Measurements from ENCODE around the gene PKP2.

DNA sequence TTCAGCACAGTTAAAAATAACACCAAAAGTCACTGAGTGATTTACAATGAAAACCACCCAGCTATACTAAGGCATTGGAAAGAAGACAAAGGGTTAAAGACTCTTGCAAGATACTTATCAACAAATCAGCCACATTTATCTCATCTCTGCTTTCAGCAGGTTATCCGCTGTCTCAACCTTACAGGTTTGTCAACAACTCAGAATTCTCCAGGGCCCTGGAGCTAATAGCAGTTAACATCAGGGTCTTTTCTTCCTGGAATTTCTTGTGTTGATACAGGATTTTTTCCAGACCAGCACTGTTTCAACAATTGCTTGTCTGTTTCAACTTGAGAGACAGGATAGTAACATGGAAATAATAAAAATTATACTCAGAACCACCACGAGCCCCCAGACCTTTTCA is 3.5 kb downstream of the PKP2 start:
- TF ChIP-seq EZH2phosphoT487 (IDR thresholded peaks at IDR 0.05; ENCODE audit: borderline replicate concordance, low read length): no peak
- TF ChIP-seq, protein P1, sequence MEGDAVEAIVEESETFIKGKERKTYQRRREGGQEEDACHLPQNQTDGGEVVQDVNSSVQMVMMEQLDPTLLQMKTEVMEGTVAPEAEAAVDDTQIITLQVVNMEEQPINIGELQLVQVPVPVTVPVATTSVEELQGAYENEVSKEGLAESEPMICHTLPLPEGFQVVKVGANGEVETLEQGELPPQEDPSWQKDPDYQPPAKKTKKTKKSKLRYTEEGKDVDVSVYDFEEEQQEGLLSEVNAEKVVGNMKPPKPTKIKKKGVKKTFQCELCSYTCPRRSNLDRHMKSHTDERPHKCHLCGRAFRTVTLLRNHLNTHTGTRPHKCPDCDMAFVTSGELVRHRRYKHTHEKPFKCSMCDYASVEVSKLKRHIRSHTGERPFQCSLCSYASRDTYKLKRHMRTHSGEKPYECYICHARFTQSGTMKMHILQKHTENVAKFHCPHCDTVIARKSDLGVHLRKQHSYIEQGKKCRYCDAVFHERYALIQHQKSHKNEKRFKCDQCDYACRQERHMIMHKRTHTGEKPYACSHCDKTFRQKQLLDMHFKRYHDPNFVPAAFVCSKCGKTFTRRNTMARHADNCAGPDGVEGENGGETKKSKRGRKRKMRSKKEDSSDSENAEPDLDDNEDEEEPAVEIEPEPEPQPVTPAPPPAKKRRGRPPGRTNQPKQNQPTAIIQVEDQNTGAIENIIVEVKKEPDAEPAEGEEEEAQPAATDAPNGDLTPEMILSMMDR (IDR thresholded peaks at IDR 0.05; ENCODE audit: low read depth, low read length, poor library complexity, severe bottlenecking): no peak
